ENCODE data around the gene PDE3B. TPM values are rescaled to one million over a fixed set of nuclear protein-coding genes. Genes with fewer than 3 reads are reported as not detected.

The PDE3B gene
- 2.4 and 2.7 TPM in 2 replicates for total RNA-seq

GRCh38 chr11:14643697-14644225 is at the start of gene PDE3B:
TSS of gene PDE3B (plus strand) at chr11:14643804. CDS start at chr11:14644076, 272 bp downstream.

GRCh38 chr11:14892036-14892556 is 248.5 kb downstream of the PDE3B start, which contains the start of gene CYP2R1:
TSS of gene CYP2R1 (minus strand) at chr11:14892231. CDS start at chr11:14892205, 26 bp downstream.

Other genes with a start within 250 kb of the PDE3B start
- 348 and 383 TPM in 2 replicates for gene COPB1, start 144.0 kb upstream of the PDE3B start, total RNA-seq
- gene PSMA1, start 123.4 kb upstream of the PDE3B start, total RNA-seq = 134 and 207 TPM in 2 replicates
- gene CYP2R1, start 248.4 kb downstream of the PDE3B start, total RNA-seq = 9.3 and 11.1 TPM in 2 replicates

Measured in uterine smooth muscle cell (primary cell).